ENCODE measurements around the gene ATRX. TPM values are rescaled to one million over a fixed set of nuclear protein-coding genes. Genes with fewer than 3 reads are reported as not detected.

ATRX gene
- total and polyA plus RNA-seq, 2 donors (not counting 3 experiments of a cell fraction or from before 2014, with no cell fraction given), result 23.5 to 101 TPM

GRCh38 chrX:77658886-77659285 lies 127.1 kb downstream of the ATRX start:
- no peak for FAIRE-seq
- ChIA-PET POLR2A (no interaction called here), CTCF (interaction anchor here (1.3 kb wide), 1 partner anchor 10 kb away, joined by 3 read pairs; no protein-coding TSS in a partner anchor)
- Histone ChIP-seq H3K79me2 (ENCODE audit: control insufficient read depth, insufficient read depth, low read length) (no peaks in the 10 kb centered on the region), H3K4me3 (replicated peaks in 1 of 3; ENCODE audit: insufficient read depth in 1 of 3, low read depth in 1 of 3, low read length in 3 of 3) (no peak overlapping the region), H3K9me3 (replicated peaks; ENCODE audit: control insufficient read depth, insufficient read depth, low read length) (no peaks in the 10 kb centered on the region), H2AFZ (ENCODE audit: low read depth, low read length) (no peak overlapping the region), H3K27me3 (ENCODE audit: control insufficient read depth in 2 of 2, insufficient read depth in 2 of 2, low read length in 2 of 2) (no peaks in the 10 kb centered on the region), H4K20me1 (replicated peaks; ENCODE audit: control insufficient read depth, extremely low read depth, insufficient read depth, low read length) (no peaks in the 10 kb centered on the region), H3K9me1 (replicated peaks; ENCODE audit: control insufficient read depth, extremely low read depth, insufficient read depth, low read length) (no peaks in the 10 kb centered on the region), H3K36me3 (ENCODE audit: control insufficient read depth in 2 of 2, extremely low read depth in 1 of 2, insufficient read depth in 2 of 2, low read length in 2 of 2) (no peaks in the 10 kb centered on the region), H3K4me1 (ENCODE audit: control insufficient read depth, extremely low read depth, insufficient read depth, low read length) (peaks cover 3% of the 10 kb centered on the region), H3K27ac (ENCODE audit: insufficient read depth, low read depth, low read length) (no peak overlapping the region), H3K4me2 (ENCODE audit: insufficient read depth, low read length) (no peak overlapping the region), H3K9ac (replicated peaks; ENCODE audit: extremely low read depth, insufficient read depth, low read length) (no peak overlapping the region)
- no TSS peak for BruUV-seq (replicated peaks)
- TF ChIP-seq EZH2 (IDR thresholded peaks at IDR 0.05; ENCODE audit: borderline replicate concordance, low read depth, low read length, severe bottlenecking) (no peak), CTCF (IDR thresholded peaks at IDR 0.05; ENCODE audit: extremely low read depth in 1 of 2, insufficient read depth in 1 of 2, low read depth in 1 of 2, low read length in 2 of 2) (no peak), MAX (IDR thresholded peaks at IDR 0.05; ENCODE audit: insufficient read depth, insufficient read length) (no peak), POLR2AphosphoS5 (IDR thresholded peaks at IDR 0.05; ENCODE audit: insufficient read depth, low read depth, low read length) (no peak), GATA2 (IDR thresholded peaks at IDR 0.05; ENCODE audit: insufficient read depth, insufficient read length, low read depth, low read length) (no peak), MYC (IDR thresholded peaks at IDR 0.05; ENCODE audit: low read depth, low read length) (no peak), JUN (IDR thresholded peaks at IDR 0.05; ENCODE audit: borderline replicate concordance, insufficient read depth, insufficient read length, low read depth) (no peak), POLR2A (IDR thresholded peaks at IDR 0.05; ENCODE audit: low read depth, low read length) (no peak), FOS (IDR thresholded peaks at IDR 0.05; ENCODE audit: borderline replicate concordance, insufficient read depth, low read length) (no peak)
- no peak for DNase-seq (ENCODE audit: low read depth, low spot score)
- dilution Hi-C loops (cut with MboI; ENCODE audit: extremely low pct_ligation_motif_present, low sequenced_read_pairs), result no loop called here
- intact Hi-C loops (cut with micrococcal nuclease), result no loop called here
